BLaER1 (cell line): ENCODE measurements around the gene GLS.
A peak's percentile ranks its signal among the peaks of the same experiment; 100 is the strongest.

Source experiments
- H3K27ac ChIP-seq: shearing (Covaris generic); formaldehyde crosslinking; 2 replicates; pipeline ENCODE4 v1.8.1; 2022
- H3K27me3 ChIP-seq: shearing (Covaris generic); formaldehyde crosslinking; 2 replicates; pipeline ENCODE4 v1.8.1; 2022
- H3K36me3 ChIP-seq: shearing (Covaris generic); formaldehyde crosslinking; 2 replicates; pipeline ENCODE4 v1.8.1; 2022
- H3K4me1 ChIP-seq: shearing (Covaris generic); formaldehyde crosslinking; 2 replicates; pipeline ENCODE4 v1.8.1; 2022
- H3K4me2 ChIP-seq: shearing (Covaris generic); formaldehyde crosslinking; 2 replicates; pipeline ENCODE4 v1.8.1; 2022
- H3K4me3 ChIP-seq: shearing (Covaris generic); formaldehyde crosslinking; 2 replicates; pipeline ENCODE4 v1.8.1; 2022
- H3K9ac ChIP-seq: shearing (Covaris generic); formaldehyde crosslinking; 2 replicates; pipeline ENCODE4 v1.8.1; 2022
- H3K9me3 ChIP-seq: shearing (Covaris generic); formaldehyde crosslinking; 2 replicates; pipeline ENCODE4 v1.8.1; 2022
- H4K20me1 ChIP-seq: shearing (Covaris generic); formaldehyde crosslinking; 2 replicates; pipeline ENCODE4 v1.8.1; 2022
- Cebpa-rat ChIP-seq: shearing (Covaris generic); IDR thresholded peaks from 2 replicates; pipeline ENCODE4 v1.8.1; 2022

GLS gene

GRCh38 chr2:190964170-190964795 is 83.7 kb downstream of the GLS start:
- peak overlapping the region; percentile 32 for H3K4me2 ChIP-seq
- H3K4me3 ChIP-seq, result no peak overlapping the region
- peaks cover 26% of the 10 kb centered on the region for H3K36me3 ChIP-seq
- H4K20me1 ChIP-seq, result no peaks in the 10 kb centered on the region
- TF ChIP-seq Cebpa-rat, result no peak
- H3K9me3 ChIP-seq, result no peaks in the 10 kb centered on the region
- H3K27ac ChIP-seq, result no peak overlapping the region
- no peak overlapping the region for H3K9ac ChIP-seq
- no peaks in the 10 kb centered on the region for H3K27me3 ChIP-seq
- peaks cover 83% of the 10 kb centered on the region for H3K4me1 ChIP-seq

- no peak for TF ChIP-seq Cebpa-rat
- Histone ChIP-seq H3K9ac (no peak overlapping the region), H3K27ac (peak overlapping the region; percentile 10; the same call in 1 of the 2 replicates), H3K27me3 (no peaks in the 10 kb centered on the region), H3K4me1 (peaks cover 97% of the 10 kb centered on the region), H4K20me1 (no peaks in the 10 kb centered on the region), H3K4me3 (no peak overlapping the region), H3K4me2 (peak overlapping the region; percentile 1; the same call in 1 of the 2 replicates), H3K36me3 (peaks cover 31% of the 10 kb centered on the region), H3K9me3 (no peaks in the 10 kb centered on the region)
Measured at GRCh38 chr2:190965580-190966222, 85.1 kb downstream of the GLS start.

- Histone ChIP-seq H3K4me1 (peaks cover 90% of the 10 kb centered on the region), H3K4me2 (peak overlapping the region; percentile 84), H3K27ac (peak overlapping the region; percentile 61; the same call in 1 of the 2 replicates), H3K9ac (no peak overlapping the region), H4K20me1 (no peaks in the 10 kb centered on the region), H3K36me3 (peaks cover 44% of the 10 kb centered on the region), H3K4me3 (no peak overlapping the region), H3K9me3 (peaks cover 16% of the 10 kb centered on the region), H3K27me3 (no peaks in the 10 kb centered on the region)
- TF ChIP-seq Cebpa-rat, result no peak
Measured at GRCh38 chr2:190968522-190968921, 87.9 kb downstream of the GLS start.

GRCh38 chr2:190970160-190970559 is 89.5 kb downstream of the GLS start:
- Histone ChIP-seq H3K36me3 (peaks cover 49% of the 10 kb centered on the region), H3K4me2 (peak overlapping the region; percentile 84), H4K20me1 (no peaks in the 10 kb centered on the region), H3K27me3 (no peaks in the 10 kb centered on the region), H3K27ac (peak overlapping the region; percentile 77), H3K4me1 (peaks cover 74% of the 10 kb centered on the region), H3K9ac (peak overlapping the region; percentile 54), H3K9me3 (peaks cover 20% of the 10 kb centered on the region), H3K4me3 (0 out of 2 replicates have a peak overlapping the region, but pooled peaks have one; percentile 6)
- TF ChIP-seq Cebpa-rat, result no peak

GRCh38 chr2:190970873-190971506 is 90.4 kb downstream of the GLS start:
- H3K9me3 ChIP-seq, result peaks cover 20% of the 10 kb centered on the region
- H3K9ac ChIP-seq, result peak overlapping the region; percentile 54
- TF ChIP-seq Cebpa-rat, result 0 out of 2 replicates have a peak, but pooled peaks have one; percentile 40
- no peaks in the 10 kb centered on the region for H4K20me1 ChIP-seq
- H3K4me2 ChIP-seq, result peak overlapping the region; percentile 84
- H3K36me3 ChIP-seq, result peaks cover 49% of the 10 kb centered on the region
- H3K27ac ChIP-seq, result peak overlapping the region; percentile 77
- H3K4me1 ChIP-seq, result peaks cover 65% of the 10 kb centered on the region
- no peaks in the 10 kb centered on the region for H3K27me3 ChIP-seq
- peak overlapping the region; percentile 6; the same call in 1 of the 2 replicates for H3K4me3 ChIP-seq

GRCh38 chr2:190972213-190972612 is 91.6 kb downstream of the GLS start:
- Histone ChIP-seq H3K9me3 (peaks cover 20% of the 10 kb centered on the region), H3K36me3 (peaks cover 59% of the 10 kb centered on the region), H3K27ac (0 out of 2 replicates have a peak overlapping the region, but pooled peaks have one; percentile 77), H4K20me1 (no peaks in the 10 kb centered on the region), H3K27me3 (no peaks in the 10 kb centered on the region), H3K4me1 (peaks cover 53% of the 10 kb centered on the region), H3K4me3 (no peak overlapping the region), H3K4me2 (peak overlapping the region; percentile 27; the same call in 1 of the 2 replicates), H3K9ac (no peak overlapping the region)
- no peak for TF ChIP-seq Cebpa-rat

GRCh38 chr2:190972846-190973245 is 92.2 kb downstream of the GLS start:
- Histone ChIP-seq H3K4me2 (no peak overlapping the region), H3K9ac (no peak overlapping the region), H3K4me3 (no peak overlapping the region), H3K9me3 (peaks cover 20% of the 10 kb centered on the region), H3K4me1 (peaks cover 47% of the 10 kb centered on the region), H4K20me1 (no peaks in the 10 kb centered on the region), H3K36me3 (peaks cover 64% of the 10 kb centered on the region), H3K27ac (no peak overlapping the region), H3K27me3 (no peaks in the 10 kb centered on the region)
- no peak for TF ChIP-seq Cebpa-rat

- Histone ChIP-seq H3K4me2 (no peak overlapping the region), H3K4me1 (peaks cover 46% of the 10 kb centered on the region), H3K9me3 (peaks cover 20% of the 10 kb centered on the region), H4K20me1 (no peaks in the 10 kb centered on the region), H3K36me3 (peaks cover 67% of the 10 kb centered on the region), H3K9ac (no peak overlapping the region), H3K4me3 (no peak overlapping the region), H3K27me3 (no peaks in the 10 kb centered on the region), H3K27ac (no peak overlapping the region)
- TF ChIP-seq Cebpa-rat, result no peak
Measured at GRCh38 chr2:190973262-190973661, 92.6 kb downstream of the GLS start.

GRCh38 chr2:190973726-190974628 is 93.4 kb downstream of the GLS start:
- Histone ChIP-seq H3K9ac (no peak overlapping the region), H3K27ac (no peak overlapping the region), H3K4me3 (no peak overlapping the region), H3K4me2 (no peak overlapping the region), H3K9me3 (peaks cover 20% of the 10 kb centered on the region), H3K4me1 (peaks cover 46% of the 10 kb centered on the region), H3K36me3 (peaks cover 73% of the 10 kb centered on the region), H4K20me1 (no peaks in the 10 kb centered on the region), H3K27me3 (no peaks in the 10 kb centered on the region)
- TF ChIP-seq Cebpa-rat, result no peak
